NCI-H128 (cell line): ENCODE data around the gene MAP2K7.
"Not testable (repeated sequence)": the region's sequence is repeated elsewhere in the genome, so short reads cannot be mapped to it uniquely, and the experiment has no call there.

Experiments
- DNase-seq: peaks from one replicate; lab custom pipeline; 2025; ENCODE audit not compliant: unreplicated experiment; lab: John Stamatoyannopoulos, UW

MAP2K7 gene

GRCh38 chr19:7883105-7883504 lies 20.6 kb upstream of the MAP2K7 start:
- DNase-seq = no peak

GRCh38 chr19:7883796-7884570 lies 19.7 kb upstream of the MAP2K7 start:
- no peak for DNase-seq

DNA sequence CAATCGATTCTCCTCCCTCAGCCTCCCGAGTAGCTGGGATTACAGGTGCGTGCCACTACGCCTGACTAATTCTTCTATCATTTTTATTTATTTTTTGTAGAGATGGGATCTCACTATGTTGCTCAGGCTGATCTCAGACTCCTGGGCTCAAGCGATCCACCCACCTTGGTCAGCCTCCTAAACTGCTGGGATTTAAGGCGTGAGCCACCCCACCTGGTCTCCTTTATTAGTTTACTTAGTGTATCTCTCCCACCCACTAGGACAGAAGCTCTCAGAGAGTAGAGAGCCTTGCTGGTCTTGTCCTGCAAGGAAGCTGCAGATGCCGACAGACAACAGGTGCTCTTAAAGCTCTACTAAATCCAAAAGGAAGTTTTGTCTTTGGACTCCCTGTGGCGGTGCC lies 17.9 kb upstream of the MAP2K7 start:
- DNase-seq = no peak

DNA sequence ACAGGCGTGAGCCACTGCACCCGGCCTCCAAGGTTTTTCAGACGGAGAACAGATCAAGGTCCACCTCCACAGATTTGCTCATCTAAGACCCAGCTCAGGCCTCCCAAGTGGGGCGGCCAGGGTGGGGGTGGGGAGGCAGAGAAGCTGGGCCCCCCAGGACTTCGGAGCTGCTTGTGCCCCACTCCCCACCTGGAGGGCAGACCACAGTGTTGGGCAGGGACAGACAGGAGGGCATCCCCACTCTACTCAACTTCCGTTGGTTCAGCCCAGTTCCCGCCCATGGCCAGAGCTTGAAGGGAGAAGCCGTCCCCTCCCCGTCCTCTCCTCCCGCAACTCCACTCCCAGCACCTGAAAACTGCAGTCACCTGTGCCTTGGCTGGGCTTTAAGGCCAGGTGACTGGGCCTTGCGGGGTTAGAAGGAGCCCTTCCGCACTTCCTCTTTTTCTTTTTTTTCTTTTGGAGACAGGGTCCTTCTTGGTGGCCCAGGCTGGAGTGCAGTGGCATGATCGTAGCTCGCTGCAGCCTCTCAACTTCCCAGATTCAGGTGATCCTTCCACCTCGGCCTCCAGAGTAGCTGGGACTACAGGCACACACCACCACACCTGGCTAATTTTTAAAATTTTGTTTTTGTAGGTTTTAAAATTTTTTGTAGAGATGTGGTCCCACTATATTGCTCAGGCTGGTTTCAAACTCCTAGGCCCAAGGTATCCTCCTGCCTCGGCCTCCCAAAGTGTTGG lies 16.1 kb upstream of the MAP2K7 start:
- DNase-seq = no peak

DNA sequence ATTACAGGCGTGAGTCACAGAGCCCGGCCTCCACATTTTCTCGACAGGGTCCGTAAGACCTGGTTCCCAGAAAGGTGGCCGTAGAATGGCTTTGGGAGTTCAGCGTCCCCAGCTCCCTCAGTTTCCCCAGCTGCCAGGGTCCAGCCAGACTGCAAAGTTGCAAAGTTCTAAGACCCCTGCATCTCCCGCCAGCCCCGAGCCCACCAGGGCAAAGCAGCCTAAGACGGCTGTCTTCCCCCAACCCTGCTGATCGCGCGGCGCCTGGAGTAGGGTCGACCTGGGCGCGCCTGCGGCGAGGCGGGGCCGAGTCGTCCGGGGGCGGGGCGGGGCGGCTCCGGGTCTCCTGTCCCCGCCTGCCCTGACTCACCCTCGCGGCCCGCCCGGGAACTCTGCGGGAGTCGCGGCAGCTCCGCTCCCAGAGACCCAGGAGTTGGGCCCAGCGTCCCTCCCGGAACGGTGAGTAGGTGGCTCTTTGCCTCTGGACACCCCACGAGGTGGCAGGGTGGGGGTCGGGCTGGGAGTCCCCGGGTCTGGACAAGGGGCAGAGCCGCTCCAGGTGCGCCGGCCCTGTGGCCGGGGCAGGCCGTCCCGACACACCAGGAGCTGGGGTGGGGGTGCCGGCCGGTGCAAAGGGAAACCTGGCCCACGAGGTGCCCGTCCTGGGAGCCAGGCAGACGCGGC lies 15.4 kb upstream of the MAP2K7 start, which contains the start of gene LRRC8E:
LRRC8E (plus strand) TSS at position 366 of the 681 bp plus-strand sequence. CDS start 7,094 bp downstream, outside the sequence.
- no peak for DNase-seq

DNA sequence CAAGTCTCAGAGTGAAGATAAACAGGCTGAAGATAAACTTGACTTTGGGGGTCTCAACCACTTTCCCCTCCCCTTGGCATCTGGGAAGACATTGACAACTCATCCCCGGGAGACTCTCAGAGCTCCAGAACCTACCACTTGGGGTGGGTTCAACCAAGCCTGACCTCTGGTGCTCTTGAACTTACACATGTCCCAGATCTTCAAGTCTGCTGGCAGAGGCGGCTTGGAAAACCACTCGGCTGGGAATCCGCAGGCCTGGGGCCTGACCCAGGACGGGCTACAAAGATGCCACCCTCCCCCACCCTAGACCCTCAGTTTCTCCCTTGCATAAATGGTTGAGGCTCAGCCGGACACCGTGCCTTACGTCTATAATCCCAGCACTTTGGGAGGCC lies 14.9 kb upstream of the MAP2K7 start:
- no peak for DNase-seq

DNA sequence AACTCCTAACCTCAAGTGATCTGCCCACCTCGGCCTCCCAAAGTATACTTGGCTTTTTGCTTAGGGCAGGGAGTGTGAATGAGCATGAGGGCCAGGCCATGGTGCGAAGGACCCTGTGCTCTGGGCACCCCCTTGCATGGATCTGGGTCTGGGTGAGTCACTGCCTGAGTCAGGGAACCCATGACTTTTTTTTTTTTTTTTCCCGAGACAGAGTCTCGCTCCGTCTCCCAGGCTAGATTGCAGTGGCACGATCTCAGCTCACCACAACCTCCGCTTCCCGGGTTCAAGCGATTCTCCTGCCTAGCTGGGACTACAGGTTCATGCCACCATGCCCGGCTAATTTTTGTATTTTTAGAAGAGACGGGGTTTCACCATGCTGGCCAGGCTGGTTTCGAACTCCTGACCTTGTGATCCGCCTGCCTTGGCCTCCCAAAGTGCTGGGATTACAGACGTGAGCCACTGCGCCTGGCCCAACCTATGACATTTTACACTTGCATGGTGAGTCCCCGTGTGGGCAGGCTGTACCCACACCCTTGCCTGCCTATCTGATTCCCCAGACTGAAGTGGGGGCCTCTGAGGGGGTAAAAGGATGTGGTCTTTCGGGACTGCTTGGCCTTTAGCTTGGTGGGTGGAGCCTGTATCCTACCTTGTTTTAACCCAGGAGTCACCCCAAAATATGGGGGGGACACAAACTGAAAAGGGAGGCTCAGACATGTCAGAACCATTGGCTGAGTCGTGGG lies 10.1 kb upstream of the MAP2K7 start:
- not testable (repeated sequence) for DNase-seq

GRCh38 chr19:7894612-7895309 lies 8.9 kb upstream of the MAP2K7 start:
- no peak for DNase-seq

- DNase-seq = no peak
Measured at GRCh38 chr19:7895565-7895964, 8.1 kb upstream of the MAP2K7 start.

DNA sequence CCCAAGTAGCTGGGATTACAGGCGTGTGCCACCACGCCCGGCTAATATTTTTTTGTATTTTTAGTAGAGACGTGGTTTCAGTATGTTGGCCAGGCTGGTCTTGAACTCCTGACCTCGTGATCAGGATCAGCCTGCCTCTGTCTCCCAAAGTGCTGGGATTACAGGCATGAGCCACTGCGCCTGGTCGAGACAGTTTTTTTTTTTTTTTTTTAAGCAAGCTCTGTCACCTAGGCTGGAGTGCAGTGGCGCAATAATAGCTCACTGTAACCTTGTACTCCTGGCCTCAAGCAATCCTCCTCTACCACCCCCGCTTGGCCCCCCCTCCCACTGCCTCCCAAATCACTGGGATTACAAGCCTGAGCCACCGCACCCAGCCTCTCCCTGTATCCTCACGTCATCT lies 6.4 kb upstream of the MAP2K7 start:
- no peak for DNase-seq

DNA sequence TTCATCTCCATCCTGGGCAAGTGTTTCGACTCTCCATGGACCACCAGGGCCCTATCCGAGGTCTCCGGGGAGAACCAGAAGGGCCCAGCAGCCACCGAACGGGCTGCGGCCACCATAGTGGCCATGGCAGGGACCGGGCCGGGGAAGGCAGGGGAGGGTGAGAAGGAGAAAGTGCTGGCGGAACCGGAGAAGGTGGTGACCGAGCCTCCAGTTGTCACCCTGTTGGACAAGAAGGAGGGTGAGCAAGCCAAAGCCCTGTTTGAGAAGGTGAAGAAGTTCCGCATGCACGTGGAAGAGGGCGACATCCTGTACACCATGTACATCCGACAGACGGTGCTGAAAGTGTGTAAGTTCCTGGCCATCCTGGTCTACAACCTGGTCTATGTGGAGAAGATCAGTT lies 4.7 kb upstream of the MAP2K7 start:
- no peak for DNase-seq

DNA sequence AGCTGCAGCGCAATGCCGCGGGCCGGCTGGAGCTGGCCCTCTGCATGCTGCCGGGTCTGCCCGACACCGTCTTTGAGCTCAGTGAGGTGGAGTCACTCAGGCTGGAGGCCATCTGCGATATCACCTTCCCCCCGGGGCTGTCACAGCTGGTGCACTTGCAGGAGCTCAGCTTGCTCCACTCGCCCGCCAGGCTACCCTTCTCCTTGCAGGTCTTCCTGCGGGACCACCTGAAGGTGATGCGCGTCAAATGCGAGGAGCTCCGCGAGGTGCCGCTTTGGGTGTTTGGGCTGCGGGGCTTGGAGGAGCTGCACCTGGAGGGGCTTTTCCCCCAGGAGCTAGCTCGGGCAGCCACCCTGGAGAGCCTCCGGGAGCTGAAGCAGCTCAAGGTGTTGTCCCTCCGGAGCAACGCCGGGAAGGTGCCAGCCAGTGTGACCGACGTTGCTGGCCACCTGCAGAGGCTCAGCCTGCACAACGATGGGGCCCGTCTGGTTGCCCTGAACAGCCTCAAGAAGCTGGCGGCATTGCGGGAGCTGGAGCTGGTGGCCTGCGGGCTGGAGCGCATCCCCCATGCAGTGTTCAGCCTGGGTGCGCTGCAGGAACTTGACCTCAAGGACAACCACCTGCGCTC lies 3.8 kb upstream of the MAP2K7 start:
- DNase-seq = no peak

GRCh38 chr19:7900401-7900870 lies 3.2 kb upstream of the MAP2K7 start:
- DNase-seq = no peak

- DNase-seq = no peak
Measured at GRCh38 chr19:7900931-7901330, 2.7 kb upstream of the MAP2K7 start.

- no peak for DNase-seq
Measured at GRCh38 chr19:7901337-7901736, 2.3 kb upstream of the MAP2K7 start.

GRCh38 chr19:7902796-7903243 lies 857 bp upstream of the MAP2K7 start:
- no peak for DNase-seq

DNA sequence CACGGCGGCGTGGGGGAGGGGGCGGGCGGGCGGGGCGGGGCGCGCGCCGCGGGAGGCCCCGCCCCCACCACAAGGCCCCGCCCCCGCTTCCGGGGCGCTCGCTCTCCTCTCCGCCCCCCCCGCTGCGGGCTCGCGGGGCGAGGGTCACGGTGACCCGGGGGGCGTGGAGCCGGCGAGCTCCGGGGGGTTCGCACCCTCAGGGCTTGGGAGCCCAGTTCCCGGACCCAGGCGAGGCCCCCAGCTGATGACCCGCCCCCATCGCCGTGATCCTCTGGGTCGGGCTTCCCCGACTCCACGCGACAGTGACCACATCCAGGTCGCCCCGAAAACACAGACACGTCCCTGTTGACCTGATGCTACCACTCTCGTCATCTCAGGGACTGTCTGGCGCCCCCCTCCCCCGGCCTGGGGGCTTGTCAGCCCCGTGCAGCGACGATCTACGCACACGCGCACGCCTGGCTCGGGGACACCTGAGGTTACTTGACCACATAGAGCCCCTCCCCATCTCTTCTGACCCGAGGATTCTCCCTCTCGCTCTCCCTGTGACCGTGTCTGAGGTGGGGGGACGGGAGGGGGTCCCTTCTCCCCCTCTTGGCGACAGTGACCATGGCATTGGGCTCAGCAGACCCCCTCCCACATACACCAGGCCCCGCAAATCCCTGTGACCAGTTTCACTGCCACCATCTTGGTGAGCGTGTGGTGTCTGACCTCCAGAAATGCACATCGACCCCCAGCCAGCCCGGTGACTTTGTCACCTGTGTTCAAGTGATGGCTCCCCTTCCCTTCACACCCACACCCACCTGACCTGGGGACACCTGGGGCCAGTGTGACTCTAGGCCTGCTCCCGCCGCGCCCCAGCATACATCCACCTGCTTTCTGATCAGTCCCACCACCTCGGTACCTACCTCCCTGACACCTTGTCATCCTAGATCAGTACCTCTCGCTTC lies 670 bp downstream of the MAP2K7 start:
- DNase-seq = no peak

DNA sequence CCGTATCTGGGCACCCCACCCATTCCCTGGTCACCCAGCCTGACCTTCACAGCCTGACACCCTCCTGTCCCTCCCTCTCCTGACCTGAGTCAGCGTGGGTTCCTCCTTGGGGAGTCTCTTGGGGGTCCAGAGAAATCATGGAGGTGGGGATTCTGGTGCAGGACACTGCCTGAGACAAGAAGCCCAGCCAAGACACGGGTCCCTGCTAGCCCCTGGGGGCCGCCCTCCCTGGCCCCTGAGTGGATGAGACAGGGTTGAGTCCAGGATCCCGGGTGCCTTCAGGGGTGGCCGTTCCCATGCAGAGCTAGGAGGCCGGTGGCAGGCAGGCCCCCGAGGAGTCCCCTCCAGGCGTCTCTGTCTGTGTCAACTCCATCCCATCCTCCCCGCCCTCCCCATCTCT lies 1.6 kb downstream of the MAP2K7 start:
- no peak for DNase-seq

GRCh38 chr19:7905859-7906258 lies 2.2 kb downstream of the MAP2K7 start:
- no peak for DNase-seq
